A549 (cell line): ENCODE data around the gene CNIH3.

Source experiments
- CBX2 ChIP-seq: fragments of 200-600 bp; sonication (generic); IDR thresholded peaks from 2 replicates; pipeline ENCODE4 v1.6.1; 2016; ENCODE audit warnings: low read depth, mild to moderate bottlenecking, borderline replicate concordance
- CTCF ChIP-seq: fragments of >200 bp; sonication (Bioruptor Twin); formaldehyde crosslinking; IDR thresholded peaks from 3 replicates; pipeline ENCODE4 v1.5.1; 2016
- EP300 ChIP-seq, 2 experiments: fragments of >200 bp; sonication (Bioruptor Twin); formaldehyde crosslinking; IDR thresholded peaks; 2 replicates in 1 of 2; 3 replicates in 1 of 2; pipeline ENCODE4 v1.6.1; 2016 to 2017
- HDAC2 ChIP-seq: fragments of 200-600 bp; sonication (generic); IDR thresholded peaks from 2 replicates; pipeline ENCODE4 v1.6.1; 2016
- HEYL ChIP-seq: fragments of 250-450 bp; sonication (Bioruptor Pico); IDR thresholded peaks from 2 replicates; pipeline ENCODE4 v1.8.0; 2021; ENCODE audit warnings: mild to moderate bottlenecking, moderate library complexity
- HMGXB4 ChIP-seq: fragments of 250-450 bp; sonication (Bioruptor Pico); IDR thresholded peaks from 2 replicates; pipeline ENCODE4 v1.5.0; 2021; ENCODE audit warnings: mild to moderate bottlenecking, moderate library complexity, borderline replicate concordance
- HOXA7 ChIP-seq: fragments of 250-450 bp; sonication (Bioruptor Pico); IDR thresholded peaks from 2 replicates; pipeline ENCODE4 v1.5.0; 2020; ENCODE audit warnings: mild to moderate bottlenecking, moderate library complexity
- MYC ChIP-seq: IDR thresholded peaks from 2 replicates; pipeline ENCODE4 v1.6.1; 2012; ENCODE audit warnings: mild to moderate bottlenecking, inconsistent platforms, low read length, improper control_type of control experiment, borderline replicate concordance
- POLR2A ChIP-seq: IDR thresholded peaks from 2 replicates; pipeline ENCODE4 v1.6.1; 2012; ENCODE audit warnings: mild to moderate bottlenecking, low read length
- RAD21 ChIP-seq, 2 experiments: fragments of >200 bp in 1 of 2; sonication (Bioruptor Twin) in 1 of 2; formaldehyde crosslinking in 1 of 2; IDR thresholded peaks in 1 of 2; conservative IDR thresholded peaks in 1 of 2; 2 replicates in 1 of 2; 3 replicates in 1 of 2; pipeline ENCODE4 v1.6.1; 2012 to 2018; ENCODE audit warnings: inconsistent platforms in 1 of 2
- TP53 ChIP-seq: fragments of 250-450 bp; sonication (Bioruptor Pico); IDR thresholded peaks from 2 replicates; pipeline ENCODE4 v1.5.0; 2021; ENCODE audit warnings: mild to moderate bottlenecking, moderate library complexity

GRCh38 chr1:224621813-224622682, 5.9 kb downstream of the CNIH3 start:
- no peak for TF ChIP-seq TP53 (CRISPR knock-in tag)
- TF ChIP-seq CTCF: no peak
- TF ChIP-seq EP300 (IDR thresholded peaks at IDR 0.05): no peak
- TF ChIP-seq HEYL: no peak
- no peak for TF ChIP-seq HMGXB4 (CRISPR knock-in tag)
- TF ChIP-seq HDAC2: no peak
- no peak for TF ChIP-seq RAD21 (conservative IDR thresholded peaks at IDR 0.05 in 1 of 2, IDR thresholded peaks at IDR 0.05 in 1 of 2)
- TF ChIP-seq CBX2: no peak
- no peak for TF ChIP-seq HOXA7
- TF ChIP-seq POLR2A: no peak
- TF ChIP-seq MYC: no peak
